Mesothelial cell of epicardium (in vitro differentiated cells): ENCODE results near the gene ITGB7. TPM values are rescaled to one million over a fixed set of nuclear protein-coding genes. Genes with fewer than 3 reads are reported as not detected.

ENCODE experiments used
- DNase-seq, 2 experiments: peaks; one replicate each; pipeline ENCODE4 v3.0.0; 2021; ENCODE audit warnings: low spot score in 2 of 2; ENCODE audit not compliant: unreplicated experiment in 2 of 2
- H3K27ac Mint-ChIP-seq: 2 replicates; pipeline ENCODE4 v1.8.0; 2021; ENCODE audit warnings: mixed read lengths
- H3K27me3 Mint-ChIP-seq: 2 replicates; pipeline ENCODE4 v1.8.0; 2021; ENCODE audit warnings: low read depth, mixed read lengths
- H3K36me3 Mint-ChIP-seq: 2 replicates; pipeline ENCODE4 v1.8.0; 2021; ENCODE audit warnings: mixed read lengths
- H3K4me1 Mint-ChIP-seq: 2 replicates; pipeline ENCODE4 v1.8.0; 2021; ENCODE audit warnings: mixed read lengths
- H3K4me3 Mint-ChIP-seq: 2 replicates; pipeline ENCODE4 v1.8.0; 2021; ENCODE audit warnings: mild to moderate bottlenecking, moderate library complexity, mixed read lengths
- H3K9me3 Mint-ChIP-seq: 2 replicates; pipeline ENCODE4 v1.8.0; 2021; ENCODE audit warnings: mixed read lengths
- total RNA-seq: library from RNA; stranded (reverse); gene quantifications from 3 replicates; pipeline ENCODE4 v1.2.1, GENCODE V29; 2021
- TF ChIP-seq, protein P1 (sequence below): fragments of 200-600 bp; sonication (generic); IDR thresholded peaks from one replicate; pipeline ENCODE4 v1.5.0; 2021; ENCODE audit warnings: antibody characterized with exemption; ENCODE audit not compliant: unreplicated experiment

ITGB7 gene
- total RNA-seq, 1 donor from 2014 or later = 4.9 TPM

DNA sequence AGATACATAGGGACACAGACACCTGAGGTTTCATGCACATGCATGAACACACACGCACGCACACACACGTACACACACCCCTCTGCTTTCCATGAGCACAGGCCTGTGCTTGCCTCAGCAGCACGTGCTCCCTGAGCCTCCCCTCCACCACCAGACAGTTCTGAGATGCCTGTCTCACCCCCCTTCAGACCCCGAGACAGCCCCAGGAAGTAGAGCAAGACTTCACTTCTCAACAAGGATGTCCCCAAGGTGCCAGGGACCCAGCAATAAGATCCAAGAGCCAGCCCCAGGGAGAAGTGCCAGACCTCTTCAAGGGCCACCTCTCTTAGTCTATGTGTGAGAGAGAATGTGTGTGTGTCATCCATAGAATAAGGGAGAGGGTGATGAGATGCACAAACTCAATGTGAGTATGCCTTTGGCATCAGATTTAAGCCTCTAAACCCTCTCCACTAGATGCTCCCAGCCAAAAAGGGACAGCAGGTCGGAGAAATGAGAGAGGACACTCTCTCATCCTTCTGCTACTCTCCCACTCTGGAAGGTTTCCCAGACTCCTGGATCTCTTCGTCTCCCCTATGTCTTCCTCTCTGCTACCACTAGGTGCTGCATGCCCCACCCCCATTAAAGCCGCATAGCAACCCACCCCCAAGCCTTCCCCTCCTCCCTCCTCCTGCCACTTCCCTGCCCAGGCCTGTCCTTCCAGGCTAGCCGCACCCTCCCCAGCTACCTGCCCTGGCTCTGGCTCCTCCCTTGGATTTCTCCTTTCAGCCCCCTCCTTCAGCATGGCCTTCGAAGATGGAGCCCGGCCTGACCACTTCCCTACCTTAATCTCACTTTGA, 17.2 kb upstream of the ITGB7 start:
- Mint-ChIP-seq H3K27me3 (no peaks in the 10 kb centered on the region), H3K4me3 (peak overlapping the region; percentile 42)

DNA sequence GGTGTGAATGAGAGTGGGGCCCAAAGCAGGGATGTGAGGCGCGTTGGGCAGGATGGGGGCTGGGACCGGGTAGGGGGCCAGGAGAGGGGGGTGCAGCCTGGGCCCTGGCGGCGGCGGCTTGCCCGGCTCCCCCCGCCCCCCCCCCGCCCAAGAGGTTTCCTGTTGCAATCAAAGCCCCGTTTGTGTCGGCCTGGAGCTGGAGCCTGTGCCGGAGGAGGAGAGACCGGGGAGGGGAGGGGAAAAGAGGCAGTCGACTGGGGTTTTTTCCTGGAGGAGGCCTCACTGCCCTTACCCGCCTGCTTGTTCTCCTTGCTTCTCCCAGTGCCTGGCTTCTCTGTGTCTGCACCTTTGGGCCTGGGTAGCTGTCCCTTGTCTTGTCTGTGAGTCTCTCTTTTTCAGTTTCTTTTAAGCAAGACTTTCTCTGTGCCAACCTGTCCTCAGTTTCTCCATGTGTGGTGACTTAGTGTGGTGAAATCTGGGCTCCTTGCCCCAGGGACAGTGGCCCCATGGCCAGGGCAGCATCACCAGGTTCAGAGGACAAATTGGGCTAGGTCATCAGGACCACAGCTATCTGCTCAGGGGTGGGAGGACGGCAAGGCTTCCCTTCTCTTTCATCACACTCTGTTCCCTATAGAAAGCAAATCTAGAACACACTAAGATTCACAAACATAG, 16.5 kb upstream of the ITGB7 start:
- H3K27ac Mint-ChIP-seq = peak overlapping the region; percentile 96
- peak overlapping the region; percentile 53 for H3K4me3 Mint-ChIP-seq
- peaks cover 55% of the 10 kb centered on the region for H3K4me1 Mint-ChIP-seq
- TF ChIP-seq, protein P1, sequence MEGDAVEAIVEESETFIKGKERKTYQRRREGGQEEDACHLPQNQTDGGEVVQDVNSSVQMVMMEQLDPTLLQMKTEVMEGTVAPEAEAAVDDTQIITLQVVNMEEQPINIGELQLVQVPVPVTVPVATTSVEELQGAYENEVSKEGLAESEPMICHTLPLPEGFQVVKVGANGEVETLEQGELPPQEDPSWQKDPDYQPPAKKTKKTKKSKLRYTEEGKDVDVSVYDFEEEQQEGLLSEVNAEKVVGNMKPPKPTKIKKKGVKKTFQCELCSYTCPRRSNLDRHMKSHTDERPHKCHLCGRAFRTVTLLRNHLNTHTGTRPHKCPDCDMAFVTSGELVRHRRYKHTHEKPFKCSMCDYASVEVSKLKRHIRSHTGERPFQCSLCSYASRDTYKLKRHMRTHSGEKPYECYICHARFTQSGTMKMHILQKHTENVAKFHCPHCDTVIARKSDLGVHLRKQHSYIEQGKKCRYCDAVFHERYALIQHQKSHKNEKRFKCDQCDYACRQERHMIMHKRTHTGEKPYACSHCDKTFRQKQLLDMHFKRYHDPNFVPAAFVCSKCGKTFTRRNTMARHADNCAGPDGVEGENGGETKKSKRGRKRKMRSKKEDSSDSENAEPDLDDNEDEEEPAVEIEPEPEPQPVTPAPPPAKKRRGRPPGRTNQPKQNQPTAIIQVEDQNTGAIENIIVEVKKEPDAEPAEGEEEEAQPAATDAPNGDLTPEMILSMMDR = no peak
- H3K36me3 Mint-ChIP-seq = peaks cover 7% of the 10 kb centered on the region
- no peaks in the 10 kb centered on the region for H3K27me3 Mint-ChIP-seq
- no peak for DNase-seq
- H3K9me3 Mint-ChIP-seq = no peaks in the 10 kb centered on the region

More for the DNA sequence above, 17.2 kb upstream of the ITGB7 start:
- Mint-ChIP-seq H3K27ac (peak overlapping the region; percentile 90), H3K4me1 (peaks cover 52% of the 10 kb centered on the region), H3K9me3 (no peaks in the 10 kb centered on the region), H3K36me3 (peaks cover 9% of the 10 kb centered on the region)
- TF ChIP-seq, protein P1 = peak; percentile 39
- DNase-seq = no peak

DNA sequence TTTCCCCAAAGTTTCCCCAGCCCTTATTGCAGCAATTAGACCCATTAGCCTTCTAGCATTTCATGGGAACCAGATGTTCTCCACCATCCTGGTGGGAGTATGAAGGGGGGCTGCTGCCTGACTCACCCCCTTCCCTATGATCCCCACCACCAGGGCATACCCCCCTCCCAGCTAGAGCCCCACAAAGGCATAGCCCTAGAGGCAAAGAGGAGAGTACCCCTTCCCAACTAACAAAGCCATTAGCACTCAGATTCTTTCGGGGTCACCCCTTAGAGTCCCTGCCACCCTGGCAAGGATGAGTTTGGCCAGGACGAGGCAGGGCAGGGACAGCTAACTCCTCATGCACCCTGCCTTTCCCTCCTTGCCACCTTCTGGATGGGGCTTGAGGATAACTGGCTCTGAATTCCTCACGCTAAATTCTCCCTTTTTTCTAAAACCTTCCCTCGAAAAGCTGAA, 15.8 kb upstream of the ITGB7 start:
- peak overlapping the region; percentile 53 for H3K4me3 Mint-ChIP-seq
- no peak for DNase-seq
- H3K36me3 Mint-ChIP-seq = peaks cover 4% of the 10 kb centered on the region
- H3K27me3 Mint-ChIP-seq = no peaks in the 10 kb centered on the region
- peak overlapping the region; percentile 96 for H3K27ac Mint-ChIP-seq
- peaks cover 62% of the 10 kb centered on the region for H3K4me1 Mint-ChIP-seq
- TF ChIP-seq, protein P1 = no peak
- H3K9me3 Mint-ChIP-seq = no peaks in the 10 kb centered on the region

DNA sequence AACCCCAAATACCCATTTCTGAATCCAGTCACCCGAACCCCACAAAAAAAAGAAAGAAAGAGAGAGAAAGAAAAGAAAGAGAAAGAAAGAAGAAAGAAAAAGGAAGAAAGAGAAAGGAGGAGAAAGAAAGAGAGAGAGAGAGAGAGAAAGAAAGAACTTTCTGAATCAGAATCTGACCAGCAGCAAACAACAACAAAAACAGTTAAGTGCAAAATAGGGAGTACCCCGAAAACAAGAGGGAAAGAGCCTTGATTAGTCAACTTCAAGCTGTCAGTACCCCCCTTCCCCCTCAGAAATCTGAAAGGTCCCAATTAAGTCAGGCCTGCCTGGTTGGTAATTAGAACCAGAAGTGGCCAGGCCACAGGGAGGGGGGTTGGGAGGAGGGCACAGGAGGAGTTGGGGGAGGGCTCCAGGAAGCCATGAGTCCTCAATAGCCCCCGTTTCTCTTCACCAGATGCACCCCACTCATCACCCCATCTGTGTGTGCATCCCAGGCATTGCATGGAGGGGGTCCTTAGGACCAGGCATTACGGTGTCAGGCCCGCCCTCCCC, 15.2 kb upstream of the ITGB7 start:
- peak overlapping the region; percentile 96 for H3K27ac Mint-ChIP-seq
- H3K4me1 Mint-ChIP-seq = peaks cover 68% of the 10 kb centered on the region
- no peaks in the 10 kb centered on the region for H3K9me3 Mint-ChIP-seq
- peak overlapping the region; percentile 53 for H3K4me3 Mint-ChIP-seq
- H3K36me3 Mint-ChIP-seq = peaks cover 4% of the 10 kb centered on the region
- no peak for DNase-seq
- TF ChIP-seq, protein P1 = no peak
- no peaks in the 10 kb centered on the region for H3K27me3 Mint-ChIP-seq

DNA sequence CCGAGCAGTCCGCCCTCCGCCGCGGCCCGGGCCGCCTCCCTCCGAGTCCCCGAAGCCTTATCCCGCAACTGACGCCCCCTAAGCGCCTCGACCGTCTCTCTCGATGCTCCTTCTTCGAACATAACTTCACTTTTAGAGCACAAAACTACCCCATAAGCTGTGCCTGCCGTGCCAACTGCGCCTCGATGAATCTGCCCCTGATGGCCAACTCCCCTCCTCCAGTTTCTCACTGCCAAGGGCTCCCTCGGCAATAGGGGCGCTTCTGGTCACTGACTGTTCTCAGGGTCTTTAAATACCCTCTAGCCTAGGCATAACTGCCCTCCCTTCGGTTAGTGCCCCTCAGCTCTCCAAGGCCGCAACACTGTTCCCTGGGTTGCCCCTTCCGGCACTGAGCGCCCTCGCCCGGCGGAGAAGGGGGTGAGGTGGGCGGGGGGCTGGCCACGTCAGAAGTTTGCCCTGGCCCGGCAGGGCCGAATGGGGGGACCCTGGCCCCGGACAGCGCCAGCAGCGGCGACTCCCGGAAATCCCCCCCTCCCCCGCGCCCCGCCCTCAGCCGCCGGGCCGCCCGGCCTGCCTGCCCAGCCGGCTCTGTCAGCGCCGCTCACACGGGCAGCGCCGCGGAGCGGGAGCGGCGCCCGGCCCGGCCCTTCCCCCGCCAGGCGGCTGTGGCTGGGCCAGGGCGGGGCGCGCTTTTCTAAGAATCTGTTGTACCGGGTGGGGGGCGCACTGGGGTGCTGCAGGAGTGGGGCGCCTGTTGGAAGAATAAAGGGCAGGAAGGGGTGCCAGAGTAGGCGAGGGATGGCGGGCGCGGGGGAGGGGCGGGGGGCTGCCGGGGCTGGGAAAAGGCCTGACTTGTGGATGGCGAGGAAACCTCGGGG, 14.4 kb upstream of the ITGB7 start:
- no peaks in the 10 kb centered on the region for H3K36me3 Mint-ChIP-seq
- H3K4me3 Mint-ChIP-seq = peak overlapping the region; percentile 94
- TF ChIP-seq, protein P1 = no peak
- H3K27ac Mint-ChIP-seq = peak overlapping the region; percentile 99
- peak; percentile 62 to 76 for DNase-seq
- H3K9me3 Mint-ChIP-seq = no peaks in the 10 kb centered on the region
- peaks cover 72% of the 10 kb centered on the region for H3K4me1 Mint-ChIP-seq
- no peaks in the 10 kb centered on the region for H3K27me3 Mint-ChIP-seq
